WTC11 (cell line): ENCODE results near the gene CACNA1D. TPM values are rescaled to one million over a fixed set of nuclear protein-coding genes. Genes with fewer than 3 reads are reported as not detected.

Experiments used
- ATAC-seq: fragments of 200-7000 bp; cut with Tn5 transposase; 2 replicates; pipeline ENCODE4 v1.10.0; 2021; ENCODE audit warnings: mild to moderate bottlenecking, moderate library complexity
- CTCF ChIA-PET: fragments of 300-600 bp; sonication (Branson Sonifier 250); formaldehyde crosslinking; loops from one replicate; lab custom pipeline; 2021; ENCODE audit warnings: antibody characterized with exemption; lab: Charles Lee
- POLR2A ChIA-PET: fragments of 350-600 bp; sonication (Branson Sonifier 250); formaldehyde crosslinking; loops from one replicate; lab custom pipeline; 2021; ENCODE audit warnings: antibody characterized with exemption; lab: Charles Lee
- DNase-seq: peaks from one replicate; pipeline ENCODE4 v3.0.0; 2021; ENCODE audit warnings: low spot score
- H3K27ac Mint-ChIP-seq: 2 replicates; pipeline ENCODE4 v1.8.0; 2021; ENCODE audit warnings: mixed read lengths
- H3K27me3 Mint-ChIP-seq: 2 replicates; pipeline ENCODE4 v1.8.0; 2021; ENCODE audit warnings: low read depth, mild to moderate bottlenecking, moderate library complexity, mixed read lengths
- H3K36me3 Mint-ChIP-seq: 2 replicates; pipeline ENCODE4 v1.8.0; 2021; ENCODE audit warnings: mixed read lengths
- H3K4me1 Mint-ChIP-seq: 2 replicates; pipeline ENCODE4 v1.8.0; 2022; ENCODE audit warnings: mixed read lengths
- H3K4me3 Mint-ChIP-seq: 2 replicates; pipeline ENCODE4 v1.8.0; 2021; ENCODE audit warnings: mild to moderate bottlenecking, moderate library complexity, mixed read lengths
- H3K9me3 Mint-ChIP-seq: 2 replicates; pipeline ENCODE4 v1.8.0; 2021; ENCODE audit warnings: mixed read lengths
- ATF1 ChIP-seq: sonication (generic); formaldehyde crosslinking; IDR thresholded peaks from 2 replicates; pipeline ENCODE4 v1.8.1; 2023; ENCODE audit warnings: mild to moderate bottlenecking, moderate library complexity, missing genetic modification reagents
- CBFB ChIP-seq: sonication (generic); formaldehyde crosslinking; IDR thresholded peaks from 2 replicates; pipeline ENCODE4 v1.8.1; 2022; ENCODE audit warnings: mild to moderate bottlenecking, low read depth, missing genetic modification reagents
- CREB1 ChIP-seq: sonication (generic); formaldehyde crosslinking; IDR thresholded peaks from 2 replicates; pipeline ENCODE4 v1.8.0; 2023; ENCODE audit warnings: mild to moderate bottlenecking, missing genetic modification reagents
- CREM ChIP-seq: sonication (generic); formaldehyde crosslinking; IDR thresholded peaks from 2 replicates; pipeline ENCODE4 v1.8.1; 2022; ENCODE audit warnings: mild to moderate bottlenecking, missing genetic modification reagents, moderate library complexity
- ELF4 ChIP-seq: sonication (generic); formaldehyde crosslinking; IDR thresholded peaks from 2 replicates; pipeline ENCODE4 v1.8.1; 2022; ENCODE audit warnings: low read depth, mild to moderate bottlenecking, moderate library complexity, missing genetic modification reagents
- FOXJ3 ChIP-seq: sonication (generic); formaldehyde crosslinking; IDR thresholded peaks from 2 replicates; pipeline ENCODE4 v1.9.0; 2021; ENCODE audit warnings: missing genetic modification reagents, mild to moderate bottlenecking, borderline replicate concordance
- GTF2I ChIP-seq: fragments of 250-450 bp; sonication (Bioruptor Pico); conservative IDR thresholded peaks from 2 replicates; pipeline ENCODE4 v1.4.0; 2021; ENCODE audit warnings: mild to moderate bottlenecking
- JUN ChIP-seq: sonication (generic); formaldehyde crosslinking; IDR thresholded peaks from 2 replicates; pipeline ENCODE4 v1.8.0; 2023; ENCODE audit warnings: mild to moderate bottlenecking, missing genetic modification reagents
- NFATC4 ChIP-seq: fragments of 250-450 bp; sonication (Bioruptor Pico); IDR thresholded peaks from 2 replicates; pipeline ENCODE4 v1.9.0; 2021; ENCODE audit warnings: mild to moderate bottlenecking
- TCF7 ChIP-seq: sonication (generic); formaldehyde crosslinking; IDR thresholded peaks from 2 replicates; pipeline ENCODE4 v1.8.0; 2022; ENCODE audit warnings: mild to moderate bottlenecking, low read depth, missing genetic modification reagents, moderate library complexity
- TEAD1 ChIP-seq: sonication (generic); formaldehyde crosslinking; IDR thresholded peaks from 2 replicates; pipeline ENCODE4 v1.8.0; 2022; ENCODE audit warnings: mild to moderate bottlenecking, missing genetic modification reagents
- ZBTB21 ChIP-seq: sonication (generic); formaldehyde crosslinking; IDR thresholded peaks from 2 replicates; pipeline ENCODE4 v1.8.1; 2023; ENCODE audit warnings: mild to moderate bottlenecking, missing genetic modification reagents, borderline replicate concordance
- total RNA-seq: library from RNA; stranded (reverse); gene quantifications from 3 replicates; pipeline ENCODE4 v1.2.3, GENCODE V29; 2021
- TF ChIP-seq, protein P1 (sequence below): fragments of 250-450 bp; sonication (Bioruptor Pico); IDR thresholded peaks from 2 replicates; pipeline ENCODE4 v2.1.2; 2022; ENCODE audit warnings: mild to moderate bottlenecking, moderate library complexity
- TF ChIP-seq, protein P2 (sequence below): sonication (generic); formaldehyde crosslinking; IDR thresholded peaks from 2 replicates; pipeline ENCODE4 v1.8.1; 2022; ENCODE audit warnings: low read depth, missing genetic modification reagents, borderline replicate concordance
- TF ChIP-seq, protein P3 (sequence below): sonication (generic); formaldehyde crosslinking; IDR thresholded peaks from 2 replicates; pipeline ENCODE4 v1.8.1; 2023; ENCODE audit warnings: mild to moderate bottlenecking, missing genetic modification reagents, borderline replicate concordance
- TF ChIP-seq, protein P4 (sequence below): sonication (generic); formaldehyde crosslinking; IDR thresholded peaks from 2 replicates; pipeline ENCODE4 v1.8.1; 2023; ENCODE audit warnings: mild to moderate bottlenecking, missing genetic modification reagents
- TF ChIP-seq, protein P5 (sequence below): fragments of 250-450 bp; sonication (Bioruptor Pico); IDR thresholded peaks from 2 replicates; pipeline ENCODE4 v1.9.0; 2021; ENCODE audit warnings: mild to moderate bottlenecking

CACNA1D gene
- total RNA-seq, 1 experiment from 2014 or later, result 2.3 TPM

DNA sequence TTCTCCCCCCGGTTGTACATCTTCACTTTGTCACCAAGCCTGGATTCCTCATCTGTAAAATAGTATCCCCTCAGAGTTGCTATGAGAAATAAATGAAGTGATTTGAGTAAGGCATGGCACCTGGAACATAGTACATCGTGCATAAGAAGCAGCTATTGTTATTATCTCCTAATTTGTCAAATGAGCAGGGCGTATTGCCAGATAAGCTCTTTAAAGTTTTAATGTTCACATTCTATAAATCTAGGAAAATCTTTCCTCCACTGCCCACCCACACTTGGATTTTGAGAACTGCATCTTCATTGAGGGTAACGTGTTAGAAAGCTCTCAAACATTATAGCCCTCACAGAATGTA, 32.3 kb downstream of the CACNA1D start (continued):
- no peak for TF ChIP-seq TCF7 (CRISPR knock-in tag)
- TF ChIP-seq, all 79 proteins: peak for 0

DNA sequence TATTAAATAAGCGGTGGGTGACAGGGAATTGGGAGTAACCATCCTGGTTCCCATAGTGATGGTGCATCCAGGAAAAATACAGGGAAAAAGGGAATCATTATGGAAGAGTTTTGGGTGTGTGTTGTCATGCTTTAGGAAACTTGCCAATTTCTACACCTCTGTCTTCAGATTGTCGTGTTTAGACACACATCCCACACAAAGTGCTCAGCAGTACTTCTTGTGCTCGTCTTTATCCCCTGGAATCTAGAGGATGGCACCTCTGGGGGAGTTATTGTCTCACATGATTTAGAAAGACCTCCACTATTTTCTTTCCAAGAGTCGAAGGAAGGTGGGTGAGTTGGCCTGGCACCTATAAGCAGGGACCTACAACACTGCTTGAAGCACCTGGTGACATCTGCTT, 35.8 kb downstream of the CACNA1D start:
- ATAC-seq, result no peak
- no peak overlapping the region for H3K4me3 Mint-ChIP-seq
- no peaks in the 10 kb centered on the region for H3K36me3 Mint-ChIP-seq
- no peak overlapping the region for H3K27ac Mint-ChIP-seq
- no peaks in the 10 kb centered on the region for H3K9me3 Mint-ChIP-seq
- no peak for DNase-seq
- H3K27me3 Mint-ChIP-seq, result no peaks in the 10 kb centered on the region
- TF ChIP-seq GTF2I (CRISPR knock-in tag) (no peak), JUN (CRISPR knock-in tag) (no peak), ELF4 (CRISPR knock-in tag) (no peak), ZBTB21 (CRISPR knock-in tag) (no peak), TEAD1 (CRISPR knock-in tag) (no peak), CBFB (CRISPR knock-in tag) (no peak)
- TF ChIP-seq, protein P1, sequence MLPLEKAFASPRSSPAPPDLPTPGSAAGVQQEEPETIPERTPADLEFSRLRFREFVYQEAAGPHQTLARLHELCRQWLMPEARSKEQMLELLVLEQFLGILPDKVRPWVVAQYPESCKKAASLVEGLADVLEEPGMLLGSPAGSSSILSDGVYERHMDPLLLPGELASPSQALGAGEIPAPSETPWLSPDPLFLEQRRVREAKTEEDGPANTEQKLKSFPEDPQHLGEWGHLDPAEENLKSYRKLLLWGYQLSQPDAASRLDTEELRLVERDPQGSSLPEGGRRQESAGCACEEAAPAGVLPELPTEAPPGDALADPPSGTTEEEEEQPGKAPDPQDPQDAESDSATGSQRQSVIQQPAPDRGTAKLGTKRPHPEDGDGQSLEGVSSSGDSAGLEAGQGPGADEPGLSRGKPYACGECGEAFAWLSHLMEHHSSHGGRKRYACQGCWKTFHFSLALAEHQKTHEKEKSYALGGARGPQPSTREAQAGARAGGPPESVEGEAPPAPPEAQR (CRISPR knock-in tag), result no peak
- TF ChIP-seq, protein P2, sequence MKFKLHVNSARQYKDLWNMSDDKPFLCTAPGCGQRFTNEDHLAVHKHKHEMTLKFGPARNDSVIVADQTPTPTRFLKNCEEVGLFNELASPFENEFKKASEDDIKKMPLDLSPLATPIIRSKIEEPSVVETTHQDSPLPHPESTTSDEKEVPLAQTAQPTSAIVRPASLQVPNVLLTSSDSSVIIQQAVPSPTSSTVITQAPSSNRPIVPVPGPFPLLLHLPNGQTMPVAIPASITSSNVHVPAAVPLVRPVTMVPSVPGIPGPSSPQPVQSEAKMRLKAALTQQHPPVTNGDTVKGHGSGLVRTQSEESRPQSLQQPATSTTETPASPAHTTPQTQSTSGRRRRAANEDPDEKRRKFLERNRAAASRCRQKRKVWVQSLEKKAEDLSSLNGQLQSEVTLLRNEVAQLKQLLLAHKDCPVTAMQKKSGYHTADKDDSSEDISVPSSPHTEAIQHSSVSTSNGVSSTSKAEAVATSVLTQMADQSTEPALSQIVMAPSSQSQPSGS, result no peak
- TF ChIP-seq, protein P3, sequence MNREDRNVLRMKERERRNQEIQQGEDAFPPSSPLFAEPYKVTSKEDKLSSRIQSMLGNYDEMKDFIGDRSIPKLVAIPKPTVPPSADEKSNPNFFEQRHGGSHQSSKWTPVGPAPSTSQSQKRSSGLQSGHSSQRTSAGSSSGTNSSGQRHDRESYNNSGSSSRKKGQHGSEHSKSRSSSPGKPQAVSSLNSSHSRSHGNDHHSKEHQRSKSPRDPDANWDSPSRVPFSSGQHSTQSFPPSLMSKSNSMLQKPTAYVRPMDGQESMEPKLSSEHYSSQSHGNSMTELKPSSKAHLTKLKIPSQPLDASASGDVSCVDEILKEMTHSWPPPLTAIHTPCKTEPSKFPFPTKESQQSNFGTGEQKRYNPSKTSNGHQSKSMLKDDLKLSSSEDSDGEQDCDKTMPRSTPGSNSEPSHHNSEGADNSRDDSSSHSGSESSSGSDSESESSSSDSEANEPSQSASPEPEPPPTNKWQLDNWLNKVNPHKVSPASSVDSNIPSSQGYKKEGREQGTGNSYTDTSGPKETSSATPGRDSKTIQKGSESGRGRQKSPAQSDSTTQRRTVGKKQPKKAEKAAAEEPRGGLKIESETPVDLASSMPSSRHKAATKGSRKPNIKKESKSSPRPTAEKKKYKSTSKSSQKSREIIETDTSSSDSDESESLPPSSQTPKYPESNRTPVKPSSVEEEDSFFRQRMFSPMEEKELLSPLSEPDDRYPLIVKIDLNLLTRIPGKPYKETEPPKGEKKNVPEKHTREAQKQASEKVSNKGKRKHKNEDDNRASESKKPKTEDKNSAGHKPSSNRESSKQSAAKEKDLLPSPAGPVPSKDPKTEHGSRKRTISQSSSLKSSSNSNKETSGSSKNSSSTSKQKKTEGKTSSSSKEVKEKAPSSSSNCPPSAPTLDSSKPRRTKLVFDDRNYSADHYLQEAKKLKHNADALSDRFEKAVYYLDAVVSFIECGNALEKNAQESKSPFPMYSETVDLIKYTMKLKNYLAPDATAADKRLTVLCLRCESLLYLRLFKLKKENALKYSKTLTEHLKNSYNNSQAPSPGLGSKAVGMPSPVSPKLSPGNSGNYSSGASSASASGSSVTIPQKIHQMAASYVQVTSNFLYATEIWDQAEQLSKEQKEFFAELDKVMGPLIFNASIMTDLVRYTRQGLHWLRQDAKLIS, result no peak
- ChIA-PET POLR2A (no interaction called here), CTCF (interaction anchor here (0.5 to 0.6 kb wide), 2 partner anchors 30 to 697 kb away, joined by 3 read pairs; no protein-coding TSS in a partner anchor)
- peaks cover 21% of the 10 kb centered on the region for H3K4me1 Mint-ChIP-seq

DNA sequence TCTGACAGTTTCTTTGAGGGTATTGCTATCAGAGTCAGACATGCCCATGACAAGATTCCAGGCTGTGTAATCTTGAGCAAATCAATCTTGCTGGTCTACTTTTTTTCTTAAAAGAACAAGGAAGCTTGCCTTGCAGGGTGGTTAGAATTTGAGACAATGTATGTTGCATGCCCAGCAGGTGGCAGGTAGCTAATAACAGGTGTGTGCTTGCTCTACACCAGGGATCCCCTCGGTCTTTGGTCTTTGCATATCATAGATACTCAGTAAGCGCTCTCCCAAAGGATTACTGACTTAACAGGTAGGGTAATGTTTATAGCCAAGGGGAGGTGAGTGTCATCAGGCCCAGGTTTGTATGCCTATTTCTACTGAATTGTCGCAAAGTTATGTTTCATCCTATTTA, 37.3 kb downstream of the CACNA1D start:
- Mint-ChIP-seq H3K36me3 (no peaks in the 10 kb centered on the region), H3K9me3 (no peaks in the 10 kb centered on the region), H3K4me3 (no peak overlapping the region), H3K27me3 (no peaks in the 10 kb centered on the region), H3K27ac (no peak overlapping the region), H3K4me1 (peaks cover 21% of the 10 kb centered on the region)
- no peak for DNase-seq
- TF ChIP-seq ATF1, result no peak
- TF ChIP-seq, protein P4, sequence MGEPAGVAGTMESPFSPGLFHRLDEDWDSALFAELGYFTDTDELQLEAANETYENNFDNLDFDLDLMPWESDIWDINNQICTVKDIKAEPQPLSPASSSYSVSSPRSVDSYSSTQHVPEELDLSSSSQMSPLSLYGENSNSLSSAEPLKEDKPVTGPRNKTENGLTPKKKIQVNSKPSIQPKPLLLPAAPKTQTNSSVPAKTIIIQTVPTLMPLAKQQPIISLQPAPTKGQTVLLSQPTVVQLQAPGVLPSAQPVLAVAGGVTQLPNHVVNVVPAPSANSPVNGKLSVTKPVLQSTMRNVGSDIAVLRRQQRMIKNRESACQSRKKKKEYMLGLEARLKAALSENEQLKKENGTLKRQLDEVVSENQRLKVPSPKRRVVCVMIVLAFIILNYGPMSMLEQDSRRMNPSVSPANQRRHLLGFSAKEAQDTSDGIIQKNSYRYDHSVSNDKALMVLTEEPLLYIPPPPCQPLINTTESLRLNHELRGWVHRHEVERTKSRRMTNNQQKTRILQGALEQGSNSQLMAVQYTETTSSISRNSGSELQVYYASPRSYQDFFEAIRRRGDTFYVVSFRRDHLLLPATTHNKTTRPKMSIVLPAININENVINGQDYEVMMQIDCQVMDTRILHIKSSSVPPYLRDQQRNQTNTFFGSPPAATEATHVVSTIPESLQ (CRISPR knock-in tag), result no peak
- TF ChIP-seq, protein P5, sequence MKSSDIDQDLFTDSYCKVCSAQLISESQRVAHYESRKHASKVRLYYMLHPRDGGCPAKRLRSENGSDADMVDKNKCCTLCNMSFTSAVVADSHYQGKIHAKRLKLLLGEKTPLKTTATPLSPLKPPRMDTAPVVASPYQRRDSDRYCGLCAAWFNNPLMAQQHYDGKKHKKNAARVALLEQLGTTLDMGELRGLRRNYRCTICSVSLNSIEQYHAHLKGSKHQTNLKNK (CRISPR knock-in tag), result no peak
- no peak for TF ChIP-seq CREM (CRISPR knock-in tag)
- TF ChIP-seq, protein P3, result no peak
- no peak for TF ChIP-seq CREB1
- no peak for TF ChIP-seq TEAD1 (CRISPR knock-in tag)
- no peak for TF ChIP-seq NFATC4 (CRISPR knock-in tag)
- no peak for TF ChIP-seq FOXJ3 (CRISPR knock-in tag)
- ATAC-seq, result peak; percentile 61
- POLR2A ChIA-PET, result no interaction called here
- CTCF ChIA-PET, result interaction anchor here (0.6 to 1.2 kb wide), 3 partner anchors 13 to 421 kb away, joined by 3 to 4 read pairs (median 3); partner anchors contain the start of gene CACNA1D
